CD8-positive, alpha-beta memory T cell (primary cell): ENCODE data around the gene RTN4R. TPM values are rescaled to one million over a fixed set of nuclear protein-coding genes. Genes with fewer than 3 reads are reported as not detected.
"Not testable (repeated sequence)": the region's sequence is repeated elsewhere in the genome, so short reads cannot be mapped to it uniquely, and the experiment has no call there.

Experiments used
- CTCF ChIA-PET: fragments of 350-600 bp; sonication (Branson Sonifier 250); formaldehyde crosslinking; loops from one replicate; lab custom pipeline; 2021; ENCODE audit warnings: antibody characterized with exemption; lab: Charles Lee
- POLR2A ChIA-PET: fragments of 350-600 bp; sonication (Branson Sonifier 250); formaldehyde crosslinking; loops from one replicate; lab custom pipeline; 2021; ENCODE audit warnings: antibody characterized with exemption; lab: Charles Lee
- DNase-seq, 5 donors: peaks; one replicate each; pipeline versions ENCODE4 v3.0.0 to v3.0.0-alpha.2; 2020 to 2022; ENCODE audit warnings: mixed read lengths in 1 of 5
- H3K27ac ChIP-seq: one replicate; pipeline ENCODE4 v1.7.0; 2013; ENCODE audit warnings: low read depth, mild to moderate bottlenecking, low read length, moderate library complexity
- H3K27me3 ChIP-seq: 2 replicates; pipeline ENCODE4 v1.7.0; 2013; ENCODE audit warnings: low read length, mild to moderate bottlenecking; ENCODE audit not compliant: insufficient read depth, poor library complexity, severe bottlenecking
- H3K36me3 ChIP-seq: 2 replicates; pipeline ENCODE4 v1.7.0; 2013; ENCODE audit warnings: mild to moderate bottlenecking, low read length, moderate library complexity; ENCODE audit not compliant: insufficient read depth
- H3K4me1 ChIP-seq: 2 replicates; pipeline ENCODE4 v1.7.0; 2013; ENCODE audit warnings: mild to moderate bottlenecking, low read length, moderate library complexity; ENCODE audit not compliant: insufficient read depth
- H3K4me3 ChIP-seq: 2 replicates; pipeline ENCODE4 v1.7.0; 2013; ENCODE audit warnings: mild to moderate bottlenecking, low read length
- H3K9me3 ChIP-seq: 2 replicates; pipeline ENCODE4 v1.7.0; 2013; ENCODE audit warnings: mild to moderate bottlenecking, low read length
- H3K27ac Mint-ChIP-seq, 8 donors: one replicate each; pipeline ENCODE4 v1.8.0; 2020 to 2021; ENCODE audit warnings: mixed read lengths in 8 of 8, mild to moderate bottlenecking in 6 of 8, inconsistent platforms in 3 of 8, moderate library complexity in 3 of 8
- H3K27me3 Mint-ChIP-seq, 2 donors: one replicate each; pipeline ENCODE4 v1.8.0; 2020 to 2021; ENCODE audit warnings: mixed read lengths in 2 of 2, mild to moderate bottlenecking in 1 of 2, moderate library complexity in 1 of 2
- H3K36me3 Mint-ChIP-seq, 3 donors: one replicate each; pipeline ENCODE4 v1.8.0; 2020 to 2021; ENCODE audit warnings: mixed read lengths in 3 of 3, inconsistent platforms in 1 of 3, mild to moderate bottlenecking in 1 of 3
- H3K4me1 Mint-ChIP-seq, 3 donors: one replicate each; pipeline ENCODE4 v1.8.0; 2020 to 2021; ENCODE audit warnings: mixed read lengths in 3 of 3, inconsistent platforms in 1 of 3, mild to moderate bottlenecking in 1 of 3
- H3K4me3 Mint-ChIP-seq, 7 donors: one replicate each; pipeline ENCODE4 v1.8.0; 2020 to 2021; ENCODE audit warnings: mixed read lengths in 7 of 7, mild to moderate bottlenecking in 6 of 7, moderate library complexity in 4 of 7, inconsistent platforms in 2 of 7
- H3K9me3 Mint-ChIP-seq, 5 donors: one replicate each; pipeline ENCODE4 v1.8.0; 2020 to 2022; ENCODE audit warnings: mixed read lengths in 5 of 5, mild to moderate bottlenecking in 3 of 5, moderate library complexity in 2 of 5, inconsistent platforms in 1 of 5
- polyA plus RNA-seq: library from polyadenylated mRNA; unstranded; fragments of 300-500 nt; fragmentation: Illumina TruSeq; gene quantifications from one replicate; pipeline ENCODE4 v1.2.3, GENCODE V29; 2021
- total RNA-seq, 2 experiments: library from RNA; stranded (reverse); gene quantifications; one replicate each; pipeline ENCODE4 v1.2.3, GENCODE V29; 2021

Gene RTN4R
- total and polyA plus RNA-seq, 3 experiments from 2014 or later, result 1.8 to 6.0 (median 2.7) TPM

- H3K9me3 Mint-ChIP-seq, result not testable (repeated sequence)
Observed at GRCh38 chr22:20313306-20314077, 45.4 kb upstream of the RTN4R start.

GRCh38 chr22:20312396-20313191 lies 44.5 kb upstream of the RTN4R start:
- Mint-ChIP-seq H3K4me1 (peaks cover 6 to 17% (median 7%) of the 10 kb centered on the region in 3 donors), H3K9me3 (no peaks in the 10 kb centered on the region), H3K4me3 (no peak overlapping the region), H3K27ac (peak overlapping the region in 1 of 8 donors; percentile 64), H3K27me3 (no peaks in the 10 kb centered on the region), H3K36me3 (peaks cover 0 to 8% (median 0%) of the 10 kb centered on the region in 3 donors)
- Histone ChIP-seq H3K4me3 (no peak overlapping the region), H3K9me3 (no peaks in the 10 kb centered on the region), H3K36me3 (no peaks in the 10 kb centered on the region), H3K27me3 (no peaks in the 10 kb centered on the region), H3K27ac (no peak overlapping the region), H3K4me1 (peaks cover 6% of the 10 kb centered on the region)
- peak in 1 of 5 donors; percentile 29 for DNase-seq
- ChIA-PET CTCF (no interaction called here), POLR2A (no interaction called here)

More at GRCh38 chr22:20313306-20314077, 45.4 kb upstream of the RTN4R start:
- peaks cover 15% of the 10 kb centered on the region for H3K4me1 ChIP-seq
- H3K27ac ChIP-seq, H3K27ac Mint-ChIP-seq, H3K27me3 Mint-ChIP-seq, CTCF ChIA-PET, H3K36me3 ChIP-seq, POLR2A ChIA-PET, H3K27me3 ChIP-seq, H3K4me3 ChIP-seq, H3K9me3 ChIP-seq, H3K36me3 Mint-ChIP-seq, H3K4me3 Mint-ChIP-seq: not testable (repeated sequence)
- H3K4me1 Mint-ChIP-seq, result peaks cover 15 to 24% (median 16%) of the 10 kb centered on the region in 3 donors
- DNase-seq, result peak in 1 of 5 donors; percentile 15

GRCh38 chr22:20311249-20312062 lies 43.3 kb upstream of the RTN4R start:
- POLR2A ChIA-PET, H3K27ac ChIP-seq, H3K4me3 Mint-ChIP-seq, CTCF ChIA-PET, H3K36me3 Mint-ChIP-seq, H3K36me3 ChIP-seq, H3K27me3 Mint-ChIP-seq, H3K4me1 Mint-ChIP-seq, H3K9me3 Mint-ChIP-seq, H3K27ac Mint-ChIP-seq, H3K27me3 ChIP-seq, H3K4me3 ChIP-seq, H3K9me3 ChIP-seq, H3K4me1 ChIP-seq: not testable (repeated sequence)
- peak in 1 of 5 donors; percentile 35 for DNase-seq

GRCh38 chr22:20310773-20311172 lies 42.7 kb upstream of the RTN4R start:
- H3K27ac ChIP-seq, H3K36me3 ChIP-seq, H3K9me3 ChIP-seq, H3K4me1 ChIP-seq, H3K4me1 Mint-ChIP-seq, POLR2A ChIA-PET, H3K4me3 Mint-ChIP-seq, H3K36me3 Mint-ChIP-seq, H3K27me3 Mint-ChIP-seq, H3K27me3 ChIP-seq, CTCF ChIA-PET, H3K4me3 ChIP-seq, H3K27ac Mint-ChIP-seq, H3K9me3 Mint-ChIP-seq: not testable (repeated sequence)
- DNase-seq, result peak in 1 of 5 donors; percentile 34

GRCh38 chr22:20310180-20310579 lies 42.1 kb upstream of the RTN4R start:
- H3K36me3 Mint-ChIP-seq, H3K9me3 ChIP-seq, H3K27ac ChIP-seq, H3K9me3 Mint-ChIP-seq, H3K4me1 ChIP-seq, H3K27ac Mint-ChIP-seq, H3K27me3 ChIP-seq, H3K4me1 Mint-ChIP-seq, H3K27me3 Mint-ChIP-seq, H3K4me3 ChIP-seq, POLR2A ChIA-PET, H3K36me3 ChIP-seq, CTCF ChIA-PET, H3K4me3 Mint-ChIP-seq: not testable (repeated sequence)
- peak in 1 of 5 donors; percentile 20 for DNase-seq

GRCh38 chr22:20308806-20309650 lies 40.9 kb upstream of the RTN4R start:
- H3K4me1 ChIP-seq, H3K9me3 ChIP-seq, POLR2A ChIA-PET, H3K9me3 Mint-ChIP-seq, H3K4me1 Mint-ChIP-seq, H3K36me3 Mint-ChIP-seq, H3K4me3 ChIP-seq, H3K4me3 Mint-ChIP-seq, H3K36me3 ChIP-seq, H3K27ac ChIP-seq, H3K27me3 ChIP-seq, H3K27me3 Mint-ChIP-seq, CTCF ChIA-PET: not testable (repeated sequence)
- peak overlapping the region in 1 of 8 donors; percentile 54 for H3K27ac Mint-ChIP-seq
- peak in 1 of 5 donors; percentile 9 for DNase-seq

GRCh38 chr22:20307448-20308447 lies 39.6 kb upstream of the RTN4R start:
- H3K36me3 ChIP-seq, H3K36me3 Mint-ChIP-seq, H3K4me1 ChIP-seq, H3K4me3 ChIP-seq, H3K27me3 Mint-ChIP-seq, H3K4me1 Mint-ChIP-seq, H3K27me3 ChIP-seq, CTCF ChIA-PET, H3K9me3 ChIP-seq, H3K9me3 Mint-ChIP-seq, H3K27ac ChIP-seq: not testable (repeated sequence)
- Mint-ChIP-seq H3K27ac (peak overlapping the region in 1 of 8 donors; percentile 27), H3K4me3 (peak overlapping the region in 5 of 7 donors; percentile 8 to 74 (median 31))
- POLR2A ChIA-PET, result interaction anchor here (0.6 kb wide), 1 partner anchor 10 kb away, joined by 3 read pairs; no protein-coding TSS in a partner anchor
- peak in 1 of 5 donors; percentile 42 for DNase-seq
